SU-DHL-6 (cell line): Measurements from ENCODE around the gene PHLPP2.

Source experiments
- H2AFZ ChIP-seq: fragments of 200-600 bp; sonication (generic); 2 replicates; pipeline ENCODE4 v1.6.1; 2014; ENCODE audit warnings: low read depth, mild to moderate bottlenecking, moderate library complexity, mixed read lengths, antibody characterized with exemption, low read length; ENCODE audit not compliant: severe bottlenecking
- H3F3A ChIP-seq: fragments of 200-600 bp; shearing (Covaris generic); 2 replicates; pipeline ENCODE4 v1.6.0; 2016; ENCODE audit warnings: antibody characterized with exemption, mild to moderate bottlenecking; ENCODE audit not compliant: insufficient read depth
- H3K27ac ChIP-seq: fragments of 200-600 bp; sonication (generic); 2 replicates; pipeline ENCODE4 v1.5.1; 2016; ENCODE audit warnings: low read depth, mild to moderate bottlenecking, low read length, moderate library complexity, mixed read lengths
- H3K27me3 ChIP-seq: fragments of 200-600 bp; sonication (generic), shearing (Covaris generic); 2 replicates; pipeline ENCODE4 v1.6.0; 2014; ENCODE audit warnings: mild to moderate bottlenecking, low read length
- H3K36me3 ChIP-seq: fragments of 200-600 bp; sonication (generic); 2 replicates; pipeline ENCODE4 v1.6.1; 2014; ENCODE audit warnings: mild to moderate bottlenecking, low read length, mixed read lengths
- H3K4me2 ChIP-seq: fragments of 300-600, 200-600 bp; shearing (Covaris generic), sonication (generic); 2 replicates; pipeline ENCODE4 v1.6.0; 2014; ENCODE audit warnings: low read length, low read depth, mild to moderate bottlenecking; ENCODE audit not compliant: poor library complexity, severe bottlenecking
- H3K4me3 ChIP-seq: fragments of 200-600 bp; sonication (generic); 2 replicates; pipeline ENCODE4 v1.5.1; 2014; ENCODE audit warnings: antibody characterized with exemption, low read length, mild to moderate bottlenecking, mixed read lengths; ENCODE audit not compliant: insufficient read depth, poor library complexity, severe bottlenecking
- H3K79me2 ChIP-seq: fragments of 200-600 bp; sonication (generic); 2 replicates; pipeline ENCODE4 v1.6.1; 2014; ENCODE audit warnings: mild to moderate bottlenecking, low read length, moderate library complexity; ENCODE audit not compliant: insufficient read depth
- H3K9ac ChIP-seq: fragments of 200-600 bp; sonication (generic); 2 replicates; pipeline ENCODE4 v1.7.0; 2014; ENCODE audit warnings: mild to moderate bottlenecking, low read length
- H3K9me2 ChIP-seq: fragments of 200-600 bp; sonication (generic); replicated peaks from 2 replicates; pipeline ENCODE4 v1.6.1; 2014; ENCODE audit warnings: low read length; ENCODE audit not compliant: insufficient read depth
- H3K9me3 ChIP-seq: fragments of 200-600 bp; sonication (generic); 2 replicates; pipeline ENCODE4 v1.6.1; 2014; ENCODE audit warnings: low read length, mixed read lengths; ENCODE audit not compliant: insufficient read depth
- H4K20me1 ChIP-seq: fragments of 200-600 bp; sonication (generic); 2 replicates; pipeline ENCODE4 v1.6.1; 2014; ENCODE audit warnings: low read depth, mild to moderate bottlenecking, antibody characterized with exemption, low read length, moderate library complexity, mixed read lengths
- CTCF ChIP-seq: fragments of 200-600 bp; sonication (generic); IDR thresholded peaks from one replicate; pipeline ENCODE4 v1.5.1; 2017; ENCODE audit warnings: antibody characterized with exemption, mild to moderate bottlenecking, low read length, moderate library complexity; ENCODE audit not compliant: insufficient read depth, poor library complexity, severe bottlenecking
- EZH2phosphoT487 ChIP-seq: fragments of 200-600 bp; sonication (generic), shearing (Covaris generic); conservative IDR thresholded peaks from 2 replicates; pipeline ENCODE4 v1.6.1; 2018; ENCODE audit warnings: mild to moderate bottlenecking, antibody characterized with exemption, low read length, moderate library complexity, mixed read lengths

PHLPP2 gene

GRCh38 chr16:71746442-71747046 lies 22.0 kb upstream of the PHLPP2 start:
- Histone ChIP-seq H3K27ac (no peak overlapping the region), H3K4me2 (no peak overlapping the region), H3K27me3 (no peaks in the 10 kb centered on the region), H3K4me3 (no peak overlapping the region), H3K9me2 (no peaks in the 10 kb centered on the region), H3K9me3 (no peaks in the 10 kb centered on the region), H3K79me2 (no peaks in the 10 kb centered on the region), H3K36me3 (peaks cover 32% of the 10 kb centered on the region), H4K20me1 (no peaks in the 10 kb centered on the region), H2AFZ (no peak overlapping the region), H3F3A (peaks cover 4% of the 10 kb centered on the region; the same call in 1 of the 2 replicates), H3K9ac (no peak overlapping the region)
- peak; percentile 67 for TF ChIP-seq CTCF
- TF ChIP-seq EZH2phosphoT487, result no peak

GRCh38 chr16:71738855-71739254 lies 14.4 kb upstream of the PHLPP2 start:
- no peak overlapping the region for H3K4me3 ChIP-seq
- no peaks in the 10 kb centered on the region for H3K9me2 ChIP-seq
- H3K9me3 ChIP-seq, result no peaks in the 10 kb centered on the region
- H3K4me2 ChIP-seq, result no peak overlapping the region
- H3K9ac ChIP-seq, result no peak overlapping the region
- H3F3A ChIP-seq, result no peaks in the 10 kb centered on the region
- peaks cover 25% of the 10 kb centered on the region; the same call in 1 of the 2 replicates for H3K36me3 ChIP-seq
- H3K79me2 ChIP-seq, result no peaks in the 10 kb centered on the region
- H3K27ac ChIP-seq, result no peak overlapping the region
- TF ChIP-seq EZH2phosphoT487 (no peak), CTCF (no peak)
- H3K27me3 ChIP-seq, result no peaks in the 10 kb centered on the region
- no peaks in the 10 kb centered on the region for H4K20me1 ChIP-seq
- no peak overlapping the region for H2AFZ ChIP-seq

- TF ChIP-seq CTCF (no peak), EZH2phosphoT487 (no peak)
- Histone ChIP-seq H3K4me2 (no peak overlapping the region), H3K9ac (no peak overlapping the region), H3K9me2 (no peaks in the 10 kb centered on the region), H3K36me3 (peaks cover 29% of the 10 kb centered on the region; the same call in 1 of the 2 replicates), H4K20me1 (no peaks in the 10 kb centered on the region), H3K27me3 (no peaks in the 10 kb centered on the region), H3K4me3 (no peak overlapping the region), H3K79me2 (no peaks in the 10 kb centered on the region), H2AFZ (no peak overlapping the region), H3K27ac (no peak overlapping the region), H3F3A (no peaks in the 10 kb centered on the region), H3K9me3 (no peaks in the 10 kb centered on the region)
These were observed 13.0 kb upstream of the PHLPP2 start for GRCh38 chr16:71737501-71737900.
